NCI-H526 treated with DMSO at 0.1 percent for 48 hours (cell line): ENCODE results near the gene HCRTR2.
"Not testable (repeated sequence)": the region's sequence is repeated elsewhere in the genome, so short reads cannot be mapped to it uniquely, and the experiment has no call there.

Experiments
- DNase-seq: peaks from one replicate; lab custom pipeline; 2025; lab: John Stamatoyannopoulos, UW

The HCRTR2 gene

DNA sequence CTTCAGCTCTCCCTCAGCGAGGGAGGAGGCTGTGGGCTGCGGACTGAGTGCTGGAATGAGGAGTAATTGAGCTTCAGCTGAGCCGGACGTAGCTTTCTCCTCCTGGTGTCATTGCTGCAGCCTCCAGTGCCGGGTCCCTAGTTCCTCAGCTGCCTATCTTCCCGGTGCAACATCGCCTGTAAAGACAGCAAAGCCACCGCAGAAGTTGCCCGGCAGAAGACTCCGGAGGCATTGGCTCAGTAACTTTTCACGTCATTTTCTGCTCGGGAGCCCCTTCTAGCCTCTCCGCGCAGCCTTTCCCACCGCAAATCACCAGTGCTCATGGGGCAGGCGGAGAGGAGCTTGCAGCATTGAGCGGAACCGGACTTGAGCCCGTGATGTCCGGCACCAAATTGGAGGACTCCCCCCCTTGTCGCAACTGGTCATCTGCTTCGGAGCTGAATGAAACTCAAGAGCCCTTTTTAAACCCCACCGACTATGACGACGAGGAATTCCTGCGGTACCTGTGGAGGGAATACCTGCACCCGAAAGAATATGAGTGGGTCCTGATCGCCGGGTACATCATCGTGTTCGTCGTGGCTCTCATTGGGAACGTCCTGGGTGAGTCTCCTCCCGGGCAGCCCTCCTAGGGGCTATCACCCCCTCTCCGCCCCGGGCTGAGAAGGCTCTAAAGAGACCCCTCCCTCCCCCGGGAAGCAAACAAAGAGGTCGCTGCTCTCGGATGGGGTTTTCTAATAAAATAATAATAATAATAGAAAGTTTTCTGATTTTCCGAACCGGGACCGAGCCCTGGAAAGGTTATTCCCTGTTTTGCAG, at the start of gene HCRTR2:
HCRTR2 (plus strand) TSS at position 305 of the 816 bp plus-strand sequence; CDS start at position 378, 73 bp downstream.
- DNase-seq: no peak

DNA sequence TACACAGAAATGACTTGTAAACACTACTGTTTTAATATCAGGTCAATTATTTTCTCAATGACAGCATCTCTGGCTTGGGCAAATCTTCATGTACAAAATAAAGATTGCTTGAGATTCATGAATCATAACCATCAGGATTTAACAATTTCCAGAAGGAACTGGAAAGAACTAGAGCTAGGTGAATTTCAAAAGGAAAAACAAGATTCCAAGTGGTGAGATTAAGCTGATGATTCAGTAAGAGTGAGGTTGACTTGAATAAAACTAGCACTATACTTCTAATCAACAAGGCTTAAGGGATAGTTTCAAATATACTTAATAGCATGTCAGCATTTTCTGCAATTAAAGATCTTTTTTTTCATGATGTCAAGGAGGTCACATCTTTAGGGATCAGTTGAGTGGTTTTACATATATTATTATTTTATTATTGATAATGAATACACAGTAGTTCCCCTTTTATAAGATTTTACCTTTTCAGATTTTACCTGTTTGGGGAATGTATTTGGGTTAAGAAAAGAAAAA, 43.5 kb upstream of the HCRTR2 start:
- DNase-seq: no peak

DNA sequence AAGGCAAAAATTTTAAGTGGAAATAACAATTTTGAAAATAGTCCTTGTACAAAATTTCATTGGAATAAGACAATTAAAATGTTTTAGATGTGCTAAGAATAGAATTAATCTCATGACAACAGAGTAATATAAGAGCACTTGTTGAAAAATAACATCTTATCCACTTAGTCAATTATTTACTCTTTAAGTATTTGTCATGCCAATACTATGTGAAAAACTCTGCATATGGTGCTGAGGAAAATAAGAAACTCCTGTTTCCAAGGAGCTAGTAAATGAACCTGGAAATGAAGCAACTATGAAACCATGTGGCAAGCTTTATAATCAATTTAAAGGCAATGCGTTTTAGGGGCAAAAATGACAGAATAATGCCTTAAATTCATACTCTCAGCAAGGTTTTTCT, 42.7 kb upstream of the HCRTR2 start:
- no peak for DNase-seq

DNA sequence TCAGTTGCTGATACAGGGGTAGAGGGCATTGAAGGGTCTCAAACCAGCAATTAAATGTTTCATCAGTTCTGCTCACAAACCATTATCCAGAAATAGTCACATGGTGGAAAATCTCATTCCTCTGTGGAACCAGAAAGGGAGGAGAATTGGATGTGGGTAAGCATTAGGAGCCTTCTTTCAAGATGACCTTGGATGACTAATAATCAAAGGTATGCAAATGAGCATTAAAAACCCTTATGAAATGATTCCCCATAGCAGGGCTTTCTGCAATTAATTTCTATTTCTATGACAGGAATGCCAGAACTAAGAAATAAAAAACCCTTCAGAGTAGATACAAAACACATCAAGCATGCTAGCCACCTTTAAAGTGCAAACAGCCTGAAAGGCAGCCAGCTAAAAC, 37.4 kb upstream of the HCRTR2 start:
- no peak for DNase-seq

DNA sequence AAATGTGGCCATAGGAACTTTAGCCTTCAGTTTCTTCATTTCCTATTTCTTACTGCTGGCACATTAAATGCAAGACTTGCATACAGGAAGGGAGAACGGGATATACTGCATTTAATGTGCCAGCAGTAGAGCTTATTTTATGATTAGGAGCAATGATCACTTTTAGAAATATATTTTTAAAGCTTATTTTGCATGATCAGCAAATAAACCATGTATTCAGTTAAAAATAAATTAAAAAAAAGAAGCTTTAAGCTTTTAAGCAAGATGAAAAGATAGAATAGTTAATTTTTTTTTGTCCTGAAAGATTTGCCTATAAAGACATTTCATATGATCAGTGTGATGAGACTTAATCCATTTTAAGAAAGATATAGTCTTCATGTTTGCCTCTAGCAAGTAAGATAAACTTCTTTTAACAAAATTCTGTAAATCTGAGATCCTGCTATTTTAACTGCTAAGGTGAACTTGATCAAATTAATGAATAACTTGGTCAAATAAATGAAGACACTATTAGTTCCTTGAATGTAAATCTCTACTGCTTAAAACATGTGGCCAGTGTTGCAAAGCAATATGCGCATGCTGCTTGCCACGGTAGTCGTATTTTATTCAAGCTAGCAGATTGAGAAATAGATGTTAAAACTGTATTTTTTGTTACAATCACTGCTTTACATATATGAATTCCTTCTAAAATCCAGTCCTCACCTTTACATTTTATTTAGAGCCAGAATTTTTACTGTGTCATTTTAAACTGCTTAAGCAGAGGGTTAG, 36.2 kb upstream of the HCRTR2 start:
- no peak for DNase-seq

DNA sequence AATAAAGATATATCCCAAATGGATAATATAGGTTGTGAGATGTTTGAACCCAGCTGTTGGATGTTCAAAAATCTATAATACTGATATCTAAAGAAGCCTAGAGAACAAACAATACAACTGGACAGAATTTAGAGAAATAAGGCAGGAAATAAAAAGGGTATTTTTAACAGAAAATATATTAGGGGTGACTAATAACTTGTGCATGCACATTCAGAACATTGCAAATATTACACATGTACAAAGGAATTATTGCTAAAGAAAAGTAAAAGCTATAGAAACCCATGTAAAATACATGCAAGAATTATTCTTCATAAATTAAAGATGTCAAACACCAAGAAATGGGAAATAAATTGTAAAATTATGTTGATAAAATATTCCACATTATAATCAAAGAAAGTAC, 32.7 kb upstream of the HCRTR2 start:
- DNase-seq: no peak

DNA sequence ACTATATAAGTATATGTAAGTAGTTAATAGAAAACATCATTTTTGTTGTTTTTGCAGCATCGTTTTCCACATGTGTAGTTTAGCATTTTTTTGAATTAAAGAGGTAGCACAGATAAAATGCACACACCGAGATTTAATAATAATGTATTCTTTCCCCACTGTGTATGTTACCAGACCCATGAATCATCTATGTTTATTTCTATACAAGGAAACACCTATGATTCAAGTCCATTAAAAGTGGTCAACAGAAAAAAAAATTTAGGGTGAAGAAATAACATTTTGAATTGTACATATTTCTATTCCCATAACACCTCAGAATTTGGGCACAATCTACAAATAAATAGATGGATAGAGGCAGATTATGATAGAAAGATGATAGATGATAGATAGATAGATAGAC, 31.7 kb upstream of the HCRTR2 start:
- DNase-seq: no peak

DNA sequence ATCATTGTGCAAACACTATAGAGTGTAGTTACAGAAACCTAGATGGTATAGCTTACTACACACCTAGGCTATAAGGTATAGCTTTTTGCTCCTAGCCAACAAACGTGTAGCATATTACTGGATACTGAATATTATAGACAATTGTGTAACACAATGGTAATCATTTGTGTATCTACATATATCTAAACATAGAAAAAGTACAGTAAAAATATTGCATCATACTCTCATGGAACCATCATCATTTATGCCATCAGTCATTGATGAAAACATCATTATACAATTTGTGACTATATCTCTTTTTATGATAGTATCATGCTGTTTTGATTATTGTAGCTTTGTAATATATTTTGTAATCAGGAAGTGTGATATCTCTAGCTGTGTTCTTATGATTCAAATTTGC, 21.0 kb upstream of the HCRTR2 start:
- no peak for DNase-seq

DNA sequence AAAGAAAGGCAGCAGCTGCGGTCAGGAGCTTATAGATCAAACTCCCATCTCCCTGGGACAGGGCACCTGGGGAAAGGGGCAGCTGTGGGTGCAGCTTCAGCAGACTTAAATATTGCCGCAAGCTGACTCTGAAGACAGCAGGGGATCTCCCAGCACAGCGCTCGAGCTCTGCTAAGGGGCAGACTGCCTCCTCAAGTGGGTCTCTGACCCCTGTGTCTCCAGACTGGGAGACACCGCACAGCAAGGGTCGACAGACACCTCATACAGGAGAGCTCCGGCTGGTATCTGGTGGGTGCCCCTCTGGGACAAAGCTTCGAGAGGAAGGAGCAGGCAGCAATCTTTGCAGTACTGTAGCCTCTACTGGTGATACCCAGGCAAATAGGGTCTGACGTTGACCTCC, 15.5 kb upstream of the HCRTR2 start:
- DNase-seq: not testable (repeated sequence)

DNA sequence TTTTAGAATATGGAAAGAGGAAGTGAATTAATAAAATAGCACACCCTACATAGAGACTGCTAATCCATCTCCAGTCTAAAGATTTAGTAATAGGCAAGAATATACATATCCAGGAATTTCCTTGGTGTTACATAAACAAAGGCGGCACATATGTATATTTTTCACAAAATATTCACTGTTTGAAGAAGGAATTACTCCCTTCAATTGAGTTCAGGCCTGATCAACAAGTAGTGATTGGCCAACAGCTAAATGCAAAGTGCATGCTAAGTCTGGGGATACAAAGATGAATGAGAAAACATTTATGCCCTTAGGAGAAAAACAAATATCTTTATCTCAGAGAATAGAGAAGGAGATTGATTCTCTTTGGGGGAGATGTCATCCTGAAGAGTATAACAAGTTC, 6.5 kb upstream of the HCRTR2 start:
- no peak for DNase-seq

DNA sequence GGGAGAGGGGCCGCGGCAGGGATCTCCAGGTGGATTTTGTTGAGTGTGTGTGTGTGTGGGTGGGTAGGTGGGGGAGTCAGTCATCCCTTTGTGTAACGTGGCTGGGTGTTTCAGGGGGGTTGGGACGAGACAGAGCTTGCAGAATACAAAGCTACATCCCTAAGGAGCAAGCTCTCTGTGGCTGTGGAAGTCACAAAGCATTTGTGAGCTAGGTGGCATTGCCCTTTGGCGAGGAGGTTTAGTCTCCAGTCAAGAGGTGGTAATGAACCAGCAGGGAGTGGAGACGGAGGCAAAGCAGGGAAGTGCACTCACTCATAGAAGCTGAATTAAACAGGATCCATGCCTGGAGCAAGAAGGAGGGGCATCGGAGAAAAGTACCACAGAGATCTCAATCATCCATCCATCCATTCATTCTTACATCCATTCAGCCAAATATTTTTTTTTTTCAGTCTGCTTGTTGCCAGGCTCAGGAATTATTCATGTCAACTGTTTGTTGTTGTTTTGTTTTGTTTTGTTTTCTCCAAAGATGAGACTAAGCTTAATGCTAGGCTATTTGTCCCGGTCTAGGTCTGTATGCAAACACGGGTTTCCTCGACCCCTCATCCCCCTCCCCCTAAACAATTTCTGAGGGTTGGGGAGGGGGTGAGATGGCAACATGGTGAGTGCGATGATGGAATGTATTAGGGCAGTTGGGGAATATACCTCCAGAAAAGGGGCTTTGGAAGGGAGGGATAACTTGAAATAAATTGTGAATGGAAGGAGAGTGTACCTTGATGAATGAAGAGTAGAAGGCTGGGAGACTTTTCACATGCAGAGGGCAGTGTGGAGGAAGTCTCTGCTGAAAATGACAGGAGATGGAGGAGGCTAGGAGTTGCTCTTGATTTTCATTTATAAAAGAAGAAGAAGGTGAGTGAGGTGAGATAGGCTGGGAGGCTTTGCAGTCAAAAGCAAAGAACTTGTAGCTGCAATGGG, 1.0 kb downstream of the HCRTR2 start:
- peak; percentile 61 for DNase-seq

DNA sequence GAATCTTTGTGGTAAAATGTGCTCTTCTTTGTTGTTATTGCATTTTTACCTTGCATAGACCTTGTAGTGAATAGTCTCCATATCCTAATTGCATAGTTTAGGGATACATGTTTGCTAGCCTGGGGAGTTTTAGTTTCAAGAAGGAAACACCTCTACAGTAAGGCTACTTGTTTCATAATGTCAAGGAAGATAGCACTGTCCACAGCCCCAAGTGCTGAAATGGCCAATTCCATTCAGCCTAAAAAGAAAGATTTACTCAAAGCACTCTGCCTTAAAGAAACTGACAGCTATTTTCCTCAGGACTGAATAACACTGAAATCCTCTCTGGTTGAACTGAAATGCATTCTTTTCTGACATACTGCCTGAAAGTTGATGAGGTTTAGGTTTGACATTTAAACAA, 2.6 kb downstream of the HCRTR2 start:
- DNase-seq: no peak

DNA sequence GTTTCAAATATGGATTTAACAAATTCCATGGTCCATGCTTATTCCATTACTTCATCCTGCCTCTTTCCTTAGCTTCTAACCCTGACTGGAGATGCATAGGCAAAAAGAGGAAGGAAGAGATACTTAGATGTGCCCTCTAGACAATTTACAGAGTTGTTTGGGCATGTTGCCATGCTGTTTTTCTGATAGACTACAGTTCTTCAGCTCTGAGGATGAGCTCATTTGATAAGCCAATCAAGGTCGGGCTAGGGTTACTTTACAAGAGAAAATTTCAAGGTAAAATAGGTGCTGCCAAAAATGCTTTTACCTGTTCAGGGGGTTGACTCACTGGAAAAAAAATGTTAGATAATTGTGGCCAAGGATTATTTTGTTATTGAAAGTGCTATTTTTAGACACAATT, 5.9 kb downstream of the HCRTR2 start:
- no peak for DNase-seq

DNA sequence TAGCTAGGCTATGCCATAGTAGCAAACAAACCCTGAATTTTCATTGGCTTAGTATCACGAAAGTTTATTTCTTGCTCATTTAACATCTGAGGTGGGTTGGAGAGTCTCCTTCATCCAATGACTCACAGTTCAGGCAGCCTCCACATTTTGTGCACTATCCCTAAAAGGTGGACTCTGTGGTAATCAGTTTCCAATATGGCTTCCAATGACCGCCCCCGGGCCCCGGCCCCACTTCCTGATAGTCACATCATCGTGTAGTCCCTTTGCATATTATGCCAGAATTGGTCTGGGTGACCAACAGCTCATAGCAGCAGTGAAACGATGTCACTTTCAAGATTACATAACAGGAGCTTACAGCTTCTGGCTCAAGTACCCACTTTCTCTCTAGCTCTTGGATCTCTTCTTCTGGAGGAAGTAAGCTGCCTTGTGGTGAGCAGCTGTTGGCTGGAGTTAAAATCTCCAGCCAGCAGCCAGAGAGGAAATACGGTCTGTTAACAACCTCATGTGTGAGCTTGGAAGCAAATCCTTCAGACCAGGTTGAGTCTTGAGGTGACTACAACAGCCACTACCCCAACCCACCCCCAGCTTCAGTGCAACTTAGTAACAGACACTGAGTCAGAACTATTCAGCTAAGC, 7.8 kb downstream of the HCRTR2 start:
- DNase-seq: no peak

DNA sequence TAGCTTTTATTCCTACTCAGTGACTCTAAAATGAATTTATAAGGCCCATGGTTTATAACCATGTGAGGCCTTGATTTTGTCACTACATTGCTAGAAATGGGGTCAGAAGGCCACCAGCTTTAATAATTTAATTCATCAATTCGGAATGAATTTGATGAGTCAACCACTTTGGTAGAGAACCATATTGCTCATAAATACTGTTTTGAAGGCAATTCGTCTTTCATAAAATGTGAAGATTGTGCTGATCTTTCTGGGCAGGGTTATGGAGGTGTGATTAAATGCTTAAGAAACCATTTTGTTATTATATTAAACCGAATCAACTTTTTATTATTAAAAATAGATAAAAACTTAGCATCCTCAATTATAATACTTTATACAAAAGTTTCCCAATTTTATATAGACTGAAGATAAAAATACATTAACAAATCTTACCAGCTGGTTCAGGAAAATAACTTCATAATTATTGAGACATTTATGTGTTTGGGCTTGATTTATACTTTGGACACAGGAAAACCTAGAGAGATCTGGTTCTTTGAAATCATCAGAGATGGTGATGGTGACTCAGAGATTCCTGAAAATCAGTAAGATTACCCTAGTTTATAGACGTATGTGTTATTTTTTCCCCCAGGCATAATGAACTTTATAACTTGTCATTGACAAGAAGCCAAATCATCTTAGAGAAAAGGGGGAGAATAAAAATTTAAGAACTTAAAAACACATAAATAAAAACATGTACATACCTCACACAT, 10.6 kb downstream of the HCRTR2 start:
- no peak for DNase-seq

DNA sequence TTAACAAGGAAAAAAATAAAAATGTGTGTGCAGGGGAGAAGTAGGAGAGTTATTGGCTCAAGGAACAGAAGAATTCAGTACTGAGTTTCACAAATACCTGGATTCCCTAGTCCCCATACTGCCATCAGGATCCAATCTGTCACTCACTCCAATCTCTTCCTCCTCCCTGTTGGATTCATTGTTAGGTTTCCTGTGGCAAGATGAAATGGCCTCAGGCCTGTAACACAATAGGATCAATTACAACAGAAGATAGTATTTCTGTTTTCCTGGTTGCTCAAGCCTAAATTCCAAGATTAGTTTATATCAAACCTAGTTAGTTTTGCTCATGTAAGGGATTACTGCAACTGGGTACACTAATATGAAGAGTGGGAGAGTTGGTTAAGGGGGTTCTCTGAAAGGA, 24.4 kb downstream of the HCRTR2 start:
- DNase-seq: no peak

DNA sequence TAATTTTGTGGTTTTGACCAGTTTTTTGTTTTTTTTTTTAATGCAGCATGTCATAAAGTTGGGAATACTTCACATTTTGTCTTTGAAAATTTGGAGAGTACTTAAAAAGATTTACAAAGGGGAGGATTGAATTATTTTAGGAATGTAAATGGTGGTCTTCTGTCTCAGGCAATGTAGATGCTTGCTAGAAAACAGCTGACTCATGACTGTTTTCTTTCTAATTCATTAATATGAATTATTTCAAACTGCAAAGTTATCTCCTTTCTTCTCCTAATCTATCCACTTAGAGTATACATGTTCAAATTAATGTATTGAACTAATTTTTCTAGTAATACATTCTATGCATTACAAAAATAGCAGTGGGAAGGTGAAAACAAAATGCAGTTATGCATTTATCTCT, 24.9 kb downstream of the HCRTR2 start:
- DNase-seq: no peak

DNA sequence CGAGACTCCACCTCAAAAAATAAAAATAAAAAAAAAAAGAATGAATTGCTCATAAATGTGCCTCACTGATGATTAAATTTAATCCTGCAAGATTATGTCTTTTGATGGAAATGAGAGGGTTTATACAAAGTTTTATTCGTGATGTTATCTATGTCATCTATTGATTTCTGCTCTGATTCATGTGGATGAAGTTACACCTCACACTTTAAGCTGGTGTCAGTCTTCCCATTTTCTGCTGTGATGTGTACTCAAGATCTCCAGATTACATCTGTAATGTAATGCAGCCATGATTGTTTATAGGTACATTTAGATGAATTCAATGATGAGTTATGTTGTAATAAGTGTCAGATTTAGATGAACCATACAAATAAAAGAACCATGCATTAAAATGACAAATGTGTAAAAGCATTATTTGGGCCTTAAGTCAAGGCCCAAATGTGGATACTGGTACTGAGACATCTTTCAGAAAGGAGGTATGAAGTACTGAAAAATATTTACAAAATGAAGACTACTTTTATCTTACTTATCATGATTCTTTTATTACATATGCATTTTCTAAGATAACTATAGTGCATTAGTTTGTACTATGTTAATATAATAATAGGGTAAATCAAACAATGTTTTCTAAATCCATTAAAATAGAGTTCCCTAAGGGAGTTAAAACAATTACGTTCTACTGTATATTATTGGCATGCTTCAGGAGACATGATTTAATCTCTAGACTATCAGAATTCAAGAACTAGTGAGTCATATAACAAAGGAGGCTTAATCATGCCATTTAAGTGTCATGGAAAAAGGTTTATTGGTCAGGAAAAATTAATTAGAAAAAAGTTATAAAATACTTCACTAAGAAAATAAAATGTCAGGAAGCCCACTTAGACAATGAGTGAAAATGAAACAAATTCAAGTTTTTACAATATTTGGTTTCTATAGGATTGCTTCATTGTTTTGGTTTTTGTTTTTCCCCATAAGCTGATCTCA, 34.5 kb downstream of the HCRTR2 start:
- DNase-seq: no peak

DNA sequence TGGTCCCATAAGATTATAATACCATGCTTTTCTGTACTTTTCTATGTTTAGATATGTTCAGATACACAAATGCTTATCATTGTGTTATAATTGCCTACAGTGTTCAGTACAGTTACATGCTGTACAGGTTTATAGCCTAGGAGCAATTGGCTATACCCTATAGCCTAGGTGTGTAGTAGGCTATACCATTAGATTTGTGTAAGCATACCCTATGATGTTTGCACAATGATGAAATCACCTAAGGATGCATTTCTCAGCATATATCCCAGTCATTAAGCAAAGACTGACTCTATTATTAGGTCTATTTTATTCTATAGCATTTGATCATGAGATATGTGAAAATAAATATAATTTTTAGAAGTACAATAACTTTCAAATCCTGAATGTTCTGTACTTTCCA, 36.6 kb downstream of the HCRTR2 start:
- DNase-seq: no peak

DNA sequence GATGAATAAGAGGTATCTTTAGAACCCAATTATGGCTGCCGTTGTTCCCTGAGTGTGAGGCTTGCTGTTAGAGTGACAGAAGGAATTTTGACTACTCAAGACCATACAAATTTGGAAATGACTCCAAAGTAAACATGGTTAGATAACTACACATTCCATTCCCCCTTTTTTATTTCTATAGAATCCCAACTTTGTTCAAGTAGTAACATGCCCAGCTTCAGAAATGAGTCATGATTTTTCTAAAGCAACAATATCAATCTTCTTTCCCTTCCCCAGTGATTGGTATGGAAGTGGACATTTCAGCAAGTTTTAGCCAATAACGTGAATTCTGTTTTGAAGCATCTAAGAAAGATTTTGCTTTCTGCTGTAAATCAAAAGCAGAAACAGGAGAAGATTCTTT, 37.8 kb downstream of the HCRTR2 start:
- no peak for DNase-seq
